Activated naive CD8-positive, alpha-beta T cell treated with anti-CD3 and anti-CD28 coated beads, Interleukin-2, amount 10 ng/mL, durations not matched to agents 7 days and 5 days (primary cell): ENCODE data around the gene RUFY3. TPM values are rescaled to one million over a fixed set of nuclear protein-coding genes. Genes with fewer than 3 reads are reported as not detected.
"Not testable (repeated sequence)": the region's sequence is repeated elsewhere in the genome, so short reads cannot be mapped to it uniquely, and the experiment has no call there.

Experiments
- ATAC-seq: fragments of 150-1000 bp; cut with Tn5 transposase; one replicate; pipeline ENCODE4 v1.10.0; 2021; ENCODE audit warnings: low read depth, moderate library complexity
- POLR2A ChIA-PET: fragments of 350-600 bp; sonication (Branson Sonifier 250); formaldehyde crosslinking; loops from one replicate; lab custom pipeline; 2021; ENCODE audit warnings: antibody characterized with exemption; lab: Charles Lee
- DNase-seq: peaks from one replicate; pipeline ENCODE4 v3.0.0; 2021
- H3K27ac Mint-ChIP-seq: one replicate; pipeline ENCODE4 v1.8.0; 2022; ENCODE audit warnings: mild to moderate bottlenecking, mixed read lengths
- H3K27me3 Mint-ChIP-seq: one replicate; pipeline ENCODE4 v1.8.0; 2022; ENCODE audit warnings: mild to moderate bottlenecking, moderate library complexity, mixed read lengths
- H3K36me3 Mint-ChIP-seq: one replicate; pipeline ENCODE4 v1.8.0; 2021; ENCODE audit warnings: mild to moderate bottlenecking, mixed read lengths
- H3K4me1 Mint-ChIP-seq: one replicate; pipeline ENCODE4 v1.8.0; 2021; ENCODE audit warnings: mixed read lengths
- H3K4me3 Mint-ChIP-seq: one replicate; pipeline ENCODE4 v1.8.0; 2022; ENCODE audit warnings: mild to moderate bottlenecking, moderate library complexity, mixed read lengths
- H3K9me3 Mint-ChIP-seq: one replicate; pipeline ENCODE4 v1.8.0; 2021; ENCODE audit warnings: mixed read lengths
- total RNA-seq, 2 experiments: library from RNA; stranded (reverse); gene quantifications; one replicate each; pipeline ENCODE4 v1.2.3, GENCODE V29; 2021

The RUFY3 gene
- total RNA-seq, 2 experiments from 2014 or later, result 38.0 to 38.5 TPM

- POLR2A ChIA-PET, ATAC-seq, H3K9me3 Mint-ChIP-seq, H3K4me3 Mint-ChIP-seq, H3K27me3 Mint-ChIP-seq, H3K27ac Mint-ChIP-seq, DNase-seq: not testable (repeated sequence)
- peaks cover 16% of the 10 kb centered on the region for H3K36me3 Mint-ChIP-seq
- peaks cover 16% of the 10 kb centered on the region for H3K4me1 Mint-ChIP-seq
These were observed 27.1 kb upstream of the RUFY3 start for GRCh38 chr4:70694633-70695032.

GRCh38 chr4:70698435-70698834, 23.3 kb upstream of the RUFY3 start:
- H3K9me3 Mint-ChIP-seq, DNase-seq, H3K27me3 Mint-ChIP-seq, H3K27ac Mint-ChIP-seq, H3K36me3 Mint-ChIP-seq, H3K4me3 Mint-ChIP-seq, POLR2A ChIA-PET, ATAC-seq, H3K4me1 Mint-ChIP-seq: not testable (repeated sequence)

- Mint-ChIP-seq H3K4me3 (no peak overlapping the region), H3K27me3 (no peaks in the 10 kb centered on the region), H3K36me3 (no peaks in the 10 kb centered on the region), H3K4me1 (peaks cover 11% of the 10 kb centered on the region), H3K27ac (no peak overlapping the region), H3K9me3 (no peaks in the 10 kb centered on the region)
- POLR2A ChIA-PET, result interaction anchor here (0.7 to 1.2 kb wide), 3 partner anchors 34 to 104 kb away, joined by 3 to 4 read pairs (median 3); no protein-coding TSS in a partner anchor
- no peak for DNase-seq
- ATAC-seq, result no peak
These were observed 21.1 kb upstream of the RUFY3 start for GRCh38 chr4:70700712-70701111.

DNA sequence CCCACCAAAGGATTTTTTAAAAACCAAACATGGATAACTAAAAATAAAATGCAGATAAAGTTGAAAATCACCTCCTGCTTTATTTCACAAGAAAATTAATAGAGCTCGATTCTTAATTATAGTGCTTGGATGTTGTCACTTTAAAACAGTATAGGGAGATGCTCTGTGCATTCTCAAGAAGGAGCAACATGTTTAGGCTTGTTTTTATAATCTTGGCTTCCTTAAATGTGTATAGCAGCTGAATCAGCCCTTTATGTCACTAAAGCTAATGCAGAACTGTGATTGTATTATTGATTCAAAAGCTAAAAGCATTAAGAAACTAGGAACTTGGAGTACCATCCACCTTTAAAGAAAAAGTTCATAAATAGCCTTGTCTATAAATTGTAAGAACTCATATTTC, 20.5 kb upstream of the RUFY3 start:
- no peak overlapping the region for H3K27ac Mint-ChIP-seq
- POLR2A ChIA-PET, result interaction anchor here (1.2 kb wide), 1 partner anchor 33 kb away, joined by 3 read pairs; no protein-coding TSS in a partner anchor
- no peaks in the 10 kb centered on the region for H3K27me3 Mint-ChIP-seq
- ATAC-seq, result no peak
- no peak overlapping the region for H3K4me3 Mint-ChIP-seq
- peaks cover 17% of the 10 kb centered on the region for H3K4me1 Mint-ChIP-seq
- no peaks in the 10 kb centered on the region for H3K9me3 Mint-ChIP-seq
- DNase-seq, result no peak
- H3K36me3 Mint-ChIP-seq, result no peaks in the 10 kb centered on the region

- not testable (repeated sequence) for ATAC-seq, H3K36me3 Mint-ChIP-seq, H3K27me3 Mint-ChIP-seq, DNase-seq, H3K4me3 Mint-ChIP-seq, H3K9me3 Mint-ChIP-seq, H3K27ac Mint-ChIP-seq
- POLR2A ChIA-PET, result interaction anchor here (4.6 kb wide), 1 partner anchor 33 kb away, joined by 59 read pairs; no protein-coding TSS in a partner anchor
- H3K4me1 Mint-ChIP-seq, result peaks cover 22% of the 10 kb centered on the region
These were observed 19.2 kb upstream of the RUFY3 start for GRCh38 chr4:70702592-70702991.

- peak overlapping the region; percentile 93 for H3K27ac Mint-ChIP-seq
- no peaks in the 10 kb centered on the region for H3K36me3 Mint-ChIP-seq
- H3K9me3 Mint-ChIP-seq, result no peaks in the 10 kb centered on the region
- H3K4me1 Mint-ChIP-seq, result peaks cover 22% of the 10 kb centered on the region
- POLR2A ChIA-PET, result interaction anchor here (1.3 to 4.6 kb wide), 7 partner anchors 13 to 301 kb away, joined by 3 to 59 read pairs (median 7); partner anchors contain the start of genes DCK, GRSF1 and UTP3
- DNase-seq (no peak), ATAC-seq (no peak)
- H3K27me3 Mint-ChIP-seq, result no peaks in the 10 kb centered on the region
- H3K4me3 Mint-ChIP-seq, result peak overlapping the region; percentile 94
These were observed 18.0 kb upstream of the RUFY3 start for GRCh38 chr4:70703619-70704214.

- H3K9me3 Mint-ChIP-seq, result no peaks in the 10 kb centered on the region
- no peaks in the 10 kb centered on the region for H3K27me3 Mint-ChIP-seq
- POLR2A ChIA-PET, result interaction anchor here (1.3 to 4.6 kb wide), 9 partner anchors 14 to 300 kb away, joined by 3 to 59 read pairs (median 7); partner anchors contain the start of genes DCK, GRSF1, MOB1B and RUFY3
- DNase-seq (peak; percentile 72), ATAC-seq (peak; percentile 51)
- H3K36me3 Mint-ChIP-seq, result no peaks in the 10 kb centered on the region
- peak overlapping the region; percentile 93 for H3K27ac Mint-ChIP-seq
- peak overlapping the region; percentile 94 for H3K4me3 Mint-ChIP-seq
- peaks cover 24% of the 10 kb centered on the region for H3K4me1 Mint-ChIP-seq
These were observed 17.4 kb upstream of the RUFY3 start for GRCh38 chr4:70704215-70704930.

- H3K9me3 Mint-ChIP-seq, result no peaks in the 10 kb centered on the region
- DNase-seq (no peak), ATAC-seq (no peak)
- peaks cover 29% of the 10 kb centered on the region for H3K4me1 Mint-ChIP-seq
- H3K4me3 Mint-ChIP-seq, result no peak overlapping the region
- POLR2A ChIA-PET, result interaction anchor here (1.1 to 4.6 kb wide), 11 partner anchors 14 to 300 kb away, joined by 3 to 59 read pairs (median 6); partner anchors contain the start of genes DCK, GRSF1, MOB1B and RUFY3
- H3K36me3 Mint-ChIP-seq, result peaks cover 2% of the 10 kb centered on the region
- peak overlapping the region; percentile 45 for H3K27ac Mint-ChIP-seq
- H3K27me3 Mint-ChIP-seq, result no peaks in the 10 kb centered on the region
These were observed 16.9 kb upstream of the RUFY3 start for GRCh38 chr4:70704931-70705182.

DNA sequence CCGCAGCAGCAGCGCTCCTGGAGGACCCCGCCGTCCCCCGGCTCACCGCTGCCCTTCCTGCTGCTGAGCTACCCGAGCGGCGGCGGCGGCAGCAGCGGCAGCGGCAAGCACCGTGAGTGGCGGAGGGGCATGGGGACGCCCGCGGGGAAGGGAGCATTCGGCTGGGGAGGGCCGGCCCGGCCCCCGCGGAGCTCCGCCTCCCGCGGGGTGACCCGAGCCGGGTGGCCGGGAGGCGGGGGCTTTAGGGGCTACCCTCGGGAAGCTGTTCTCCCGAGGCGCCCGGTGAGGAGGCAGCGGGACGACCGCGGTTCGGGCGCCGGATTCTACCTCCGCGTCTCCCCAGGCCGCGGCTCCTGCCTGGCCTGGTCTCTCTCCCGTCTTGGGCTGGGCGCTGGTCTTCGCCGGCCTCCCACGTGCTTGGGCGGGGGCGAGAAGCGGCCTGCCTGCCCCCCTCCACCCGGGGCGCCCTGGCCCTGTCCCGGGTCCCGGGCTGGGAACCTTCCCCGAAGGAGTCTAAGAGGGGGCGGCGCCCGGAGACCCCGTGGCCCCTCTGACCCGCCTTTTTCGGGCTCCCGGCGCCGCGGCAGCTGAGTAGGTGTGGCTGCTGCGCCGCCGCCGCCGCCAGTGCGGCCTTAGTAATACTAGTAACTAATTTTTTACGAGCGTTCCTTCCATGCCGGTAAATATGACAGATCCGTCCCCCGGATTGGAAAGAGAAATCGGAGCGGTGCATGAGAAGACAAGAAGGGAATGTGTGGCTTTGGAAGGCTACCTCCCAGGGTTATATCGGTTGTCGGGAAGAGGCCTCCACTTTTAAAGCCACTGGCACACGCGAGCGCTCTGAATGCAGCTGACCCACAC, 16.4 kb upstream of the RUFY3 start:
- H3K27ac Mint-ChIP-seq, result peak overlapping the region; percentile 80
- no peaks in the 10 kb centered on the region for H3K9me3 Mint-ChIP-seq
- POLR2A ChIA-PET, result interaction anchor here (1.0 to 4.6 kb wide), 14 partner anchors 15 to 299 kb away, joined by 3 to 59 read pairs (median 5); partner anchors contain the start of genes DCK, GRSF1, MOB1B and RUFY3
- no peaks in the 10 kb centered on the region for H3K27me3 Mint-ChIP-seq
- peak; percentile 73 for ATAC-seq
- H3K4me1 Mint-ChIP-seq, result peaks cover 31% of the 10 kb centered on the region
- peak overlapping the region; percentile 92 for H3K4me3 Mint-ChIP-seq
- peaks cover 4% of the 10 kb centered on the region for H3K36me3 Mint-ChIP-seq
- DNase-seq, result peak; percentile 82

DNA sequence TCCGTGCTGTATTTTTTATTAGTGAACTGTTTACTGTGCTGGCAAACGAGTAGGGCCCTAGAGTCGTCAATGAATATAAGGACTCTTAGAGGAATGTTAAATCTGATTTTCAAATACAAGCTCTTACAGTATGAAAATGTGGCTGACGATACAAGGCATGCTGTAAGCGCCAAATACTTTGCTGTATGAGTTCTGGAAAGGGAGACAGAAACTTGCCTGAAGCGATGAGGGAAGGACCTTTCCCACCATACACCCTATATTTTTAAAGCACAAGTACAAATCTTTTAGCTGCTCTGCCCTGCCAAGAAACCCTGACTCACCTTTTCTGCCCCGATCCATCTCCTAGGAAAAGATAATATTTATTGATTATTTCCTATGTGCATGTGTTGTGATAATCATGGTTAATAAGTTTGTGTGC, 15.7 kb upstream of the RUFY3 start:
- no peaks in the 10 kb centered on the region for H3K27me3 Mint-ChIP-seq
- H3K36me3 Mint-ChIP-seq, result peaks cover 4% of the 10 kb centered on the region
- H3K27ac Mint-ChIP-seq, result peak overlapping the region; percentile 80
- H3K9me3 Mint-ChIP-seq, result no peaks in the 10 kb centered on the region
- H3K4me3 Mint-ChIP-seq, result peak overlapping the region; percentile 92
- H3K4me1 Mint-ChIP-seq, result peaks cover 31% of the 10 kb centered on the region
- DNase-seq, result no peak
- ATAC-seq, result no peak
- POLR2A ChIA-PET, result interaction anchor here (1.0 to 4.6 kb wide), 10 partner anchors 15 to 299 kb away, joined by 3 to 59 read pairs (median 5); partner anchors contain the start of genes DCK, GRSF1, RUFY3 and UTP3

DNA sequence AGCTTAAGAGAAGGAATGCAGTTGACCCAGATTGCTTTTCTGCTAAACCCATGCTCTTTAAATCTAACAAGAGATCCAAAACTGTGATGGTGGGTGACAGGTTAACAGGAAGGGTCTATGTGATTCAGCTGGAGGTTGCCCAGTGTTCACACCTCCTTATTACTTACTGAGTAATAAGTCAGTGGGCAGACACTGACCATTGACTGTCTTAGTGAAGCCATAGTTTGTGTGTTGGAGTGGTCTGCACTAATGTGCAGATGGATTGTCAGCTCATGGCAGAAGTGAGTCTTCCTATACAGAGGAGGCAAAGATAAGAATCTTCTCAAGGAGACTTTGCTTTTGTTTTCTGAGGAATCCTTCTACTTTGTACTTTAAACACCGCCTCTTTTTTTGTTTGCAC, 15.2 kb upstream of the RUFY3 start:
- H3K36me3 Mint-ChIP-seq, result peaks cover 4% of the 10 kb centered on the region
- H3K27ac Mint-ChIP-seq, result no peak overlapping the region
- peak overlapping the region; percentile 92 for H3K4me3 Mint-ChIP-seq
- DNase-seq (no peak), ATAC-seq (no peak)
- peaks cover 32% of the 10 kb centered on the region for H3K4me1 Mint-ChIP-seq
- H3K9me3 Mint-ChIP-seq, result no peaks in the 10 kb centered on the region
- H3K27me3 Mint-ChIP-seq, result no peaks in the 10 kb centered on the region
- POLR2A ChIA-PET, result interaction anchor here (0.6 to 4.6 kb wide), 9 partner anchors 12 to 287 kb away, joined by 3 to 59 read pairs (median 5); partner anchors contain the start of genes DCK, GRSF1, RUFY3 and UTP3

DNA sequence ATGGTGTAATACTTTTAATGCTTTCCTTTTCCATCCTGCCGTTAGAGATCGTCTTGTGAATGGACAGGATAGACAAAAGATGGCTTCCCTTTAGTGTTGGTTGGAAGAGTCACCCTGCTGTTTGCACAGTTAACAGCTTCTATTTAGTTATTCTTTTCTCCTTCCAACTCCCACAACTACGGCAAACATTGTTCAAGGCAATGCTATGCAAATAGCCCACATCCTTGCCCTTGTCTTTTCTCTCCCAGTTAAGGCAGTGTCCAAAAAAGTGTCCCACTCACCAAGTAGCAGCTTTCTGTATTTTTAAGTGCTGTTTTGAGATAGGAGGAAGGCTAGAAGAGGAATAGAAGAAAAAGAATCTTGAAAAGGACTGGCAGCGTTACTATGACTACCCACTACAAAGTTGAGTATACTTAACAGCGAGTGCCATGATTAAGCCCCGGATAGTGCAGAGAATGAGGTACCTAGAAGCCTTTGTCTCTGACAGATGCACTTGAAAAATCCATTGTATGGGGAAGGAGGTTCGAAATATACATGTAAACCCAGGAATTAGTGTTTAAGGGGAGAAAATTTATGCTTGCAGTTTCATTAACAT, 12.1 kb upstream of the RUFY3 start:
- ATAC-seq, result no peak
- no peak overlapping the region for H3K4me3 Mint-ChIP-seq
- DNase-seq, result no peak
- no peaks in the 10 kb centered on the region for H3K27me3 Mint-ChIP-seq
- POLR2A ChIA-PET, result no interaction called here
- no peak overlapping the region for H3K27ac Mint-ChIP-seq
- H3K36me3 Mint-ChIP-seq, result peaks cover 5% of the 10 kb centered on the region
- no peaks in the 10 kb centered on the region for H3K9me3 Mint-ChIP-seq
- peaks cover 40% of the 10 kb centered on the region for H3K4me1 Mint-ChIP-seq
